HCT116 (cell line): Measurements from ENCODE around the gene DCAF4L1. TPM values are rescaled to one million over a fixed set of nuclear protein-coding genes. Genes with fewer than 3 reads are reported as not detected.

Source experiments
- ATAC-seq: fragments of 200-7000 bp; cut with Tn5 transposase; 2 replicates; pipeline ENCODE4 v1.9.1; 2020; ENCODE audit warnings: mild to moderate bottlenecking, moderate library complexity
- BruUV-seq: library from RNA; stranded (reverse); fragments of 400-500 nt; replicated peaks from 2 replicates; lab custom pipeline; 2021; lab: Mats Ljungman, UMichigan
- CTCF ChIA-PET: fragments of 300-600 bp; sonication (Branson Sonifier 250); formaldehyde crosslinking; loops from one replicate; lab custom pipeline; 2021; ENCODE audit warnings: antibody characterized with exemption; lab: Charles Lee
- POLR2A ChIA-PET: fragments of 300-600, 350-600 bp; sonication (Branson Sonifier 250); formaldehyde crosslinking; loops from one replicate; lab custom pipeline; 2021; ENCODE audit warnings: antibody characterized with exemption; lab: Charles Lee
- RAD21 ChIA-PET, 2 experiments: fragments of 300-600 bp; sonication (Branson Sonifier 250); formaldehyde crosslinking; loops; one replicate each; lab custom pipeline; 2023; ENCODE audit warnings: low total read pairs in 2 of 2; ENCODE audit not compliant: uncharacterized antibody in 2 of 2, unreplicated experiment in 2 of 2, low non-redundant PET in 1 of 2; lab: Charles Lee
- DNase-seq: peaks from one replicate; pipeline ENCODE4 v3.0.0-alpha.2; 2010; ENCODE audit warnings: low read depth, low spot score
- H2AFZ ChIP-seq: fragments of 200-600 bp; shearing (Covaris generic), sonication (generic); 2 replicates; pipeline ENCODE4 v1.6.1; 2017; ENCODE audit warnings: low read depth, mixed run types, mixed read lengths, antibody characterized with exemption, low read length; ENCODE audit not compliant: poor library complexity, severe bottlenecking
- H3K27ac ChIP-seq: 2 replicates; pipeline ENCODE4 v1.5.1; 2012; ENCODE audit warnings: low read depth, low read length
- H3K27me3 ChIP-seq: fragments of 200-600 bp; sonication (generic); 2 replicates; pipeline ENCODE4 v1.6.1; 2016; ENCODE audit warnings: mixed run types, low read length, mixed read lengths; ENCODE audit not compliant: insufficient read depth
- H3K36me3 ChIP-seq, 2 experiments: fragments of 200-500 bp in 1 of 2; fragments of 200-600 bp in 1 of 2; sonication (Bioruptor generic) in 1 of 2; sonication (generic) in 1 of 2; 2 replicates each; pipeline versions ENCODE4 v1.5.1 to v1.6.1; 2014 to 2016; ENCODE audit warnings: low read length in 2 of 2, inconsistent platforms in 1 of 2, mixed read lengths in 1 of 2, mixed run types in 1 of 2; ENCODE audit not compliant: insufficient read depth in 2 of 2, control insufficient read depth in 1 of 2
- H3K4me1 ChIP-seq, 2 experiments: fragments of 200-600 bp in 1 of 2; sonication (generic) in 1 of 2; 2 replicates each; pipeline versions ENCODE4 v1.5.1 to v1.6.1; 2012 to 2017; ENCODE audit warnings: low read length in 2 of 2, inconsistent platforms in 1 of 2, mild to moderate bottlenecking in 1 of 2, mixed read lengths in 1 of 2, mixed run types in 1 of 2, moderate library complexity in 1 of 2; ENCODE audit not compliant: insufficient read depth in 2 of 2, control insufficient read depth in 1 of 2
- H3K4me2 ChIP-seq: fragments of 200-600 bp; sonication (generic); 2 replicates; pipeline ENCODE4 v1.6.1; 2017; ENCODE audit warnings: mixed run types, low read length, mixed read lengths
- H3K4me3 ChIP-seq, 2 experiments: fragments of 200-600 bp in 1 of 2; sonication (generic) in 1 of 2; replicated peaks in 1 of 2; 2 replicates each; pipeline ENCODE4 v1.5.1; 2011 to 2016; ENCODE audit warnings: low read length in 2 of 2, control low read depth in 1 of 2, low read depth in 1 of 2, mild to moderate bottlenecking in 1 of 2, mixed read lengths in 1 of 2, mixed run types in 1 of 2
- H3K79me2 ChIP-seq: fragments of 200-600 bp; sonication (generic); 2 replicates; pipeline ENCODE4 v1.6.1; 2017; ENCODE audit warnings: mild to moderate bottlenecking, mixed run types, low read length, moderate library complexity, mixed read lengths; ENCODE audit not compliant: insufficient read depth
- H3K9ac ChIP-seq: fragments of 200-600 bp; sonication (generic); 2 replicates; pipeline ENCODE4 v1.6.1; 2016; ENCODE audit warnings: low read length, mixed read lengths
- H3K9me2 ChIP-seq: fragments of 200-600 bp; sonication (generic), shearing (Covaris generic); 2 replicates; pipeline ENCODE4 v1.6.1; 2017; ENCODE audit warnings: mixed run types, mild to moderate bottlenecking, moderate library complexity; ENCODE audit not compliant: insufficient read depth
- H3K9me3 ChIP-seq, 2 experiments: fragments of 200-500 bp in 1 of 2; fragments of 200-600 bp in 1 of 2; sonication (Bioruptor generic) in 1 of 2; sonication (generic) in 1 of 2; 2 replicates each; pipeline ENCODE4 v1.6.1; 2014 to 2017; ENCODE audit warnings: low read length in 2 of 2, mixed read lengths in 2 of 2, inconsistent platforms in 1 of 2, low read depth in 1 of 2, mild to moderate bottlenecking in 1 of 2, mixed run types in 1 of 2, moderate library complexity in 1 of 2; ENCODE audit not compliant: control insufficient read depth in 1 of 2, insufficient read depth in 1 of 2
- H4K20me1 ChIP-seq: fragments of 200-600 bp; sonication (generic), shearing (Covaris generic); 2 replicates; pipeline ENCODE4 v1.6.1; 2017; ENCODE audit warnings: mixed run types, mild to moderate bottlenecking, moderate library complexity; ENCODE audit not compliant: insufficient read depth
- JUND ChIP-seq: IDR thresholded peaks from 2 replicates; pipeline ENCODE4 v1.6.1; 2012
- MAX ChIP-seq: IDR thresholded peaks from 2 replicates; pipeline ENCODE4 v1.6.1; 2012
- POLR2A ChIP-seq: IDR thresholded peaks from 2 replicates; pipeline ENCODE4 v1.7.0; 2011; ENCODE audit warnings: borderline replicate concordance; ENCODE audit not compliant: insufficient read depth, insufficient read length; ENCODE audit errors: extremely low read depth
- REST ChIP-seq: IDR thresholded peaks from 2 replicates; pipeline ENCODE4 v1.6.1; 2012; ENCODE audit warnings: low read depth
- intact Hi-C: fragments of 100-400 bp; cut with micrococcal nuclease; formaldehyde crosslinking; loops from 2 replicates; pipeline ENCODE4 v1.10.0; 2022
- total RNA-seq: library from RNA; stranded (reverse); gene quantifications from one replicate; pipeline ENCODE4 v1.2.1, GENCODE V29; 2021; ENCODE audit not compliant: unreplicated experiment
- TF ChIP-seq, protein P1 (sequence below), 3 experiments: fragments of 200-600 bp in 1 of 3; sonication (generic) in 1 of 3; IDR thresholded peaks in 2 of 3; conservative IDR thresholded peaks in 1 of 3; 2 replicates each; pipeline ENCODE4 v1.5.1; 2012 to 2017; ENCODE audit warnings: low read depth in 2 of 3, low read length in 2 of 3, antibody characterized with exemption in 1 of 3, borderline replicate concordance in 1 of 3, control low read depth in 1 of 3, mild to moderate bottlenecking in 1 of 3, mixed read lengths in 1 of 3, mixed run types in 1 of 3, moderate library complexity in 1 of 3; ENCODE audit not compliant: insufficient read depth in 1 of 3

The DCAF4L1 gene
- total RNA-seq, 1 experiment from 2014 or later: 0.39 TPM

DNA sequence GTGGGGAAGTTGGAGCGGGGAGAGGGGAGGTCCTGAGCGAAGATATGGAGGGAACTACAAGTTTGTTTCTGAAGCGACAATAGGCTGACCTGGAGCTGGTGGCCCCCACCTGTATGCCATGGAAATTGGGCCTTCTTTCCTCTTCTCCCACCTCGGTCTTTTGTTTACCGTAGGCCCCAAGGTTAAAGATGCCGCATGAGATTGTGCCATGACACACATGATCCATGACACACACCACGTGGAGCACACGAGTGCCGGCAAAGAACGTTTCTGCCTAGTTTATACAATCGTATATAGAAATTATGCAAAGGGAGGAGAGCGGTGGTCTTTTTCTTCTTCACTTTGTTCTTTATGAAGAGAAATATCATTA, 45.9 kb upstream of the DCAF4L1 start:
- peak overlapping the region; percentile 87 for H3K27ac ChIP-seq
- peaks cover 57% of the 10 kb centered on the region for H3K79me2 ChIP-seq
- ATAC-seq: peak; percentile 34
- POLR2A ChIA-PET: no interaction called here
- peak; percentile 4 for DNase-seq
- H4K20me1 ChIP-seq: no peaks in the 10 kb centered on the region
- H3K36me3 ChIP-seq: peaks cover 9 to 14% of the 10 kb centered on the region in 2 experiments; a peak in 2 of 4 replicates
- no peak overlapping the region for H2AFZ ChIP-seq
- peak overlapping the region; percentile 91 for H3K9ac ChIP-seq
- peaks cover 7 to 21% of the 10 kb centered on the region in 2 experiments for H3K4me1 ChIP-seq
- H3K27me3 ChIP-seq: no peaks in the 10 kb centered on the region
- no peaks in the 10 kb centered on the region for H3K9me3 ChIP-seq
- H3K9me2 ChIP-seq: no peaks in the 10 kb centered on the region
- H3K4me3 ChIP-seq: peak overlapping the region; percentile 88 to 95
- RAD21 ChIA-PET: interaction anchor here in 1 of 2 experiments (0.5 kb wide), 1 partner anchor 273 kb away, joined by 3 read pairs; no protein-coding TSS in a partner anchor
- TF ChIP-seq MAX (peak; percentile 55), REST (no peak), JUND (no peak), POLR2A (no peak)
- TF ChIP-seq, protein P1, sequence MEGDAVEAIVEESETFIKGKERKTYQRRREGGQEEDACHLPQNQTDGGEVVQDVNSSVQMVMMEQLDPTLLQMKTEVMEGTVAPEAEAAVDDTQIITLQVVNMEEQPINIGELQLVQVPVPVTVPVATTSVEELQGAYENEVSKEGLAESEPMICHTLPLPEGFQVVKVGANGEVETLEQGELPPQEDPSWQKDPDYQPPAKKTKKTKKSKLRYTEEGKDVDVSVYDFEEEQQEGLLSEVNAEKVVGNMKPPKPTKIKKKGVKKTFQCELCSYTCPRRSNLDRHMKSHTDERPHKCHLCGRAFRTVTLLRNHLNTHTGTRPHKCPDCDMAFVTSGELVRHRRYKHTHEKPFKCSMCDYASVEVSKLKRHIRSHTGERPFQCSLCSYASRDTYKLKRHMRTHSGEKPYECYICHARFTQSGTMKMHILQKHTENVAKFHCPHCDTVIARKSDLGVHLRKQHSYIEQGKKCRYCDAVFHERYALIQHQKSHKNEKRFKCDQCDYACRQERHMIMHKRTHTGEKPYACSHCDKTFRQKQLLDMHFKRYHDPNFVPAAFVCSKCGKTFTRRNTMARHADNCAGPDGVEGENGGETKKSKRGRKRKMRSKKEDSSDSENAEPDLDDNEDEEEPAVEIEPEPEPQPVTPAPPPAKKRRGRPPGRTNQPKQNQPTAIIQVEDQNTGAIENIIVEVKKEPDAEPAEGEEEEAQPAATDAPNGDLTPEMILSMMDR (IDR thresholded peaks at IDR 0.05 in 2 of 3, conservative IDR thresholded peaks at IDR 0.05 in 1 of 3; ENCODE audit: borderline replicate concordance in 1 of 3, insufficient read depth in 1 of 3, low read depth in 2 of 3, low read length in 2 of 3): no peak
- intact Hi-C loops: no loop called here
- CTCF ChIA-PET: no interaction called here
- BruUV-seq: no TSS peak
- peak overlapping the region; percentile 85 for H3K4me2 ChIP-seq
